Skin epidermis (tissue), 12 donors: ENCODE measurements around the gene TSPAN5.

Experiments used
- H3K27ac ChIP-seq, 21 experiments: fragments of 200-600 bp; sonication (generic) in 11 of 21; one replicate each; pipeline ENCODE4 v1.5.0; 2020; ENCODE audit warnings: mild to moderate bottlenecking in 3 of 21, inconsistent platforms in 2 of 21, moderate library complexity in 2 of 21
- H3K4me3 ChIP-seq, 7 experiments: fragments of 200-600 bp; sonication (generic) in 2 of 7; one replicate each; pipeline ENCODE4 v1.5.0; 2020; ENCODE audit warnings: inconsistent platforms in 2 of 7, mild to moderate bottlenecking in 2 of 7, moderate library complexity in 1 of 7

TSPAN5 gene

GRCh38 chr4:98510757-98511517 is 147.5 kb downstream of the TSPAN5 start:
- Histone ChIP-seq H3K27ac (peak overlapping the region in 7 of 21 experiments; percentile 18 to 70 (median 45)), H3K4me3 (no peak overlapping the region)

DNA sequence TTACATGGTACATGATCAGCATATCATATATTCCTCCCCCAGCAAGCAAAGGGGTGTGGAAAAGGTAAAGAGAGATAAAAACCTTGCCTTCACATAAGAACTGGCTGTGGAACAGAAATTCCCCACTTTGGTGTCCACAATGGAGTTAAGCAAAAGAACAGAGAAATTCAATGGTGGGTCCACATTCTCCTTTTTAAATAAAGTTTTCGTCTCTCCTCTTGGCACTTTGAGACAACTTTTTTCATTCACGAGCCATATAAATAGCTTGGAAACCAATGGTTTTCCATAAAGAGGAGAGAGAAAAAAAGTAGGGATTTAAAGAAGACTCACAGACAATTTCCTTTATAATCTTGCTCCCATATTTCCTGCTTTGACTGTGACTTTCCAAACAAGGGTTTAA is 148.1 kb downstream of the TSPAN5 start:
- no peak overlapping the region for H3K4me3 ChIP-seq
- peak overlapping the region in 8 of 21 experiments; percentile 18 to 70 (median 40) for H3K27ac ChIP-seq

GRCh38 chr4:98509721-98510120 is 148.7 kb downstream of the TSPAN5 start:
- H3K4me3 ChIP-seq = no peak overlapping the region
- H3K27ac ChIP-seq = peak overlapping the region in 7 of 21 experiments; percentile 18 to 70 (median 31)

GRCh38 chr4:98508829-98509598 is 149.4 kb downstream of the TSPAN5 start:
- peak overlapping the region in 5 of 21 experiments; percentile 12 to 70 (median 31) for H3K27ac ChIP-seq
- H3K4me3 ChIP-seq = no peak overlapping the region

- Histone ChIP-seq H3K4me3 (no peak overlapping the region), H3K27ac (no peak overlapping the region)
These were observed 150.2 kb downstream of the TSPAN5 start for GRCh38 chr4:98508248-98508647.

DNA sequence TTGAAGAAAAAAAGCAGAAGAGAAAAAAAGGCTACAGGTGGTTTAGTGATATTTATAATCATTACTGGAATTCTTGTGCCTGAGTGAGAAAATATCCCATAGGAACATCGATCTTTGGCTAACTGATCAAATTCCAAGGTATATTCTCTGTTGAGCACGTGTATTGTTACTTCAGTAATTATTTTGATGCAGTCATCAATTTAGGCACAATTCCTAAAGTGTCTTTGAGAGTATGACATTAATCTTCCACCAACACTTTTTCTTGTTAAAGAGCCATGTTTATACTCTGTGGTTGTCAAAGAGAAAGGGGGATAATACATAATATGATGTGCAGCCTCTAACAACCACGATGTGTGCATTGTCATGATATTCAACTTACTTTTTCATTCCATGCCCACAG is 151.1 kb downstream of the TSPAN5 start:
- Histone ChIP-seq H3K27ac (no peak overlapping the region), H3K4me3 (no peak overlapping the region)

GRCh38 chr4:98506462-98507132 is 151.8 kb downstream of the TSPAN5 start:
- H3K27ac ChIP-seq = no peak overlapping the region
- H3K4me3 ChIP-seq = no peak overlapping the region

- no peak overlapping the region for H3K4me3 ChIP-seq
- H3K27ac ChIP-seq = no peak overlapping the region
These were observed 152.4 kb downstream of the TSPAN5 start for GRCh38 chr4:98505992-98506391.

DNA sequence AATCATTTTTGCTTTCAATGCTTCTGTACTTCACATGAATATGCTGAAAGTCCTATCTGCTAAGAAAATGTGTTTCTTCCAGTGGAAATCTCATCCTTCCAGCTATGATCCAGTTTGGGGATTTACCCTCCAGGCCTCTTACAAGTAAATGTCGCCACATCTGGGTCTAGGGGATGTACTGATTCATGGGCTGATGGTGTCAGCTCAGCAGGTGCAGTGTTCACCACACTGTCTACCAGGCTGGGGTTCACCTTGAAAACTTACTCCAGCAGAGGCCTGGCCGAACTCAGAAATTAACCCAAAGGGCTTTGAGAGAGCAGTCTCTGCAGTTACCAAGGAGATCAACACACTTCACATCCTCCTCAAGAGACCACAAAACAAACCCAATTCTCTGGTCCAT is 154.3 kb downstream of the TSPAN5 start:
- H3K4me3 ChIP-seq = no peak overlapping the region
- no peak overlapping the region for H3K27ac ChIP-seq

- no peak overlapping the region for H3K4me3 ChIP-seq
- H3K27ac ChIP-seq = no peak overlapping the region
These were observed 154.7 kb downstream of the TSPAN5 start for GRCh38 chr4:98503676-98504075.

DNA sequence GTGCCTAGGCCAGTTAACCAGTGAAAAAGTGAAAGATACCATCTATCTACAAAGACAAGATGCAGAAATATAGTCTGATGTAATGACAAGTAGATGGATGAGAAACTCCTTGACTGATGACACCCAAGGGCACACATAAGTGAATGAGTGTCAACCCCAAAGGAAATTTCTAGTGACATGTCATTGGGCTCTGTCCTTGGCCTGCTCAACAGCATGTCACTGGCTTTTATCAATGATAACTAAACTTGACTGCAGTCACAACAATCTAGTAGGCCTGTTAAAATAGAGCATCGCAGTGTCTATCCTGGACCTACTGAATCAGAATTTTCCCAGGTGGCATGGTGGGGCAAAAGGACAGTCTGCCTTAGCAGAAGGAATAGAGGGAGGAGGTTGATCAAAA is 155.8 kb downstream of the TSPAN5 start:
- Histone ChIP-seq H3K27ac (no peak overlapping the region), H3K4me3 (no peak overlapping the region)

DNA sequence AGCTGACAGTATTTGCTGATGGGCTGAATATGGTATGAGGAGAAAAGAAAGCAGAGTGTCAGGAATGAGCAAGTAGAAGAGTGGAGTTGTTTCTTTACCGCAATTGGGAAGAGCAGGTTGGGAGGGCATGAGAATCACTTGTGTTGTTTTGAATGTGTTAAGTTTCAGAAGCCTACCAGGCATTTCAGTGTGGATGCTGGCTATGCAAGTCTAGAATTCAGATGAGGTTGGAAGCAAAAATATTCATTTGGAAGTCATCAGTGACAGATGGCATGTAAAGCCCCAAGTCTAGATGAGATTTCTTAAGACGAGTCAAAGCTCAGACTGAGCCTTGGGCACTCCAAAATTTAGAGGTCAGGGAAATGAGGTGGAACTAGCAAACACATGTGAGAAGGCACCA is 156.4 kb downstream of the TSPAN5 start:
- Histone ChIP-seq H3K4me3 (no peak overlapping the region), H3K27ac (no peak overlapping the region)

DNA sequence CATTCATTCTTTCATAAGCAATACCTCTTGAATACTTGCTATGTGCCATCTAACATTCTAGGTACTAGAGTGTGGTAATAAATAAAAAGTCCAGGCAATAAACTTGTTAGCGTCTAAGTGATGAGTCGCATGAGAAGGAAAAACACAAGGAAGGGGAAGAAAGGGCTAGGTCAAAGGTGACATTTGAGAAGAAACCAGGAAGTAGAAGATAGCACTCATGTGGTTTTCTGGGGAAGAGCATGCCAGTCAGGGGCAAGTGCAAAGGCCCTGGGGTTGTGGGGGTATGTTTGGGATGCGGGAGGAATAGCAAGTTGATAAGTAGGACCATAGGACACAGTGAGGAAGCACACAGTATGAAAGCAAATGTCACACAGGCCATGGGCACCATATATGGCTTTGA is 157.0 kb downstream of the TSPAN5 start:
- H3K4me3 ChIP-seq = no peak overlapping the region
- no peak overlapping the region for H3K27ac ChIP-seq

DNA sequence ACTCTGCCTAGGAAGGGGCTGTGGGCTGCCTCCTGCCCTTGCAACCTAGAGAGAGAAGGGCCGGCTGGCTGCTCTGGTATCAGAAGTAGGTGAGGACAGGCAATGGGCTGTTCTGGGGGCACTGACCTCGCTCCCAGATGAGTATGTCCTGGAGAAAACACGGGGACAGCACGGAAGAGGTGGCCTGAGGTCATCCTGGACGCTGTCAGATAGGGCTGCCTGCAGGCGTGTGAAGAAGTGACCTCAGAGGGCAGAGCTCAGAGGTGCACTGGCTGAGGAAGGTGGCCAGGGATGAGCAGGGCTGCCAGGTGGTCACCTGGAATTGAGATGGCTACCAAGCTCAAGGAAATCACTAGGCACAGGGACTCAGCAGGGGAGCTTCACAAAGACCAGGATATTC is 159.6 kb downstream of the TSPAN5 start:
- H3K27ac ChIP-seq = no peak overlapping the region
- H3K4me3 ChIP-seq = no peak overlapping the region

- no peak overlapping the region for H3K4me3 ChIP-seq
- H3K27ac ChIP-seq = no peak overlapping the region
These were observed 162.1 kb downstream of the TSPAN5 start for GRCh38 chr4:98496152-98496845.

- Histone ChIP-seq H3K4me3 (no peak overlapping the region), H3K27ac (no peak overlapping the region)
These were observed 165.1 kb downstream of the TSPAN5 start for GRCh38 chr4:98493296-98493695.

DNA sequence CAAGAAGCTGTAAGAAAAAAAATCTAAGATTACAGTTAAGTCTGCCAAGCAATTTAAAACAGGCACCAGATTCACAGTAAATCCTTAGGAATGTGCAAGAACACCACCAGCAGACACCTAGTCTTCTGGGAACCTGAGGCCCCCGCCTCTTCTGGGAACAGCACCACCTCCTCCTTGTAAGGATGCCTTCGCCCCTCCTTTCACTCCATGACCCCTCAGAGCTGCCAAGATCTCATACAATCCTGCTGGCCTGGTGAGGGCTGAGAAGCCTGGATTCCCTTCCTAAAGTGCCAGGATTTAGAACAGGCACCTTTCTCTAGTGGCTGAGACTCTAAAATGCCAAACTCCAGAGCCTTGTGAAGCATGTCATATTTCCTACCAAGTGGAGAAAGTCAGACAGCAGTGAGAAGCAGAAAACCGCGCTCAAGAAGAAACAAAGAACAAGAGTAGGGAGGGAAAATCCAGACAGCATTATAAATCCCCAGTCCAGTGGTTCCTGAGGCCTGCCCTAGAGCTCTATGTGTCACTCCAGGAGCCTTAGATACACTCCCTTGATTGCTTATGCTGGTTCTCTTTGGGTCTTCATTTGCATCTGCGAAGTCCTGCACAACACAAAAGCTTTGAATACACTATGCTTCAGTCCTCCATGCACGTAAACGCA is 166.4 kb downstream of the TSPAN5 start:
- Histone ChIP-seq H3K27ac (no peak overlapping the region), H3K4me3 (no peak overlapping the region)

DNA sequence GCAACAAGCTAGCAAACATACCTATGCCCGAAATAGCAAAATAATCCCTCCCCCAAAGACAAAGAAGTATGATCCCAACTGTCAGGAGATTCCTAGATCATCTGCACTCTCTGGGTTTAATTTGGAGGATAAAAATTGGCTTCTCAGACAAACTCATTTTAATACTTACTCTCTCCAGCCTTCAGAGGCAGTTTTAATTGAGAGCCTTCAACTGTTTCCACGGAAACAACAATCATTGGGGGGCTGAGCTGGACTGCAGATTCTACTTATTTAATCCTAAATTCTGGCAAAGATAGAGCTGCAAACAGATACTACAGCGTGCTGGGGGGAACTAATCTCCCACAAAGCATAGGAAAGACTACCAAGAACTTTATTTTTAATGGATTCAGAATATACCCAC is 168.2 kb downstream of the TSPAN5 start:
- Histone ChIP-seq H3K27ac (no peak overlapping the region), H3K4me3 (no peak overlapping the region)

DNA sequence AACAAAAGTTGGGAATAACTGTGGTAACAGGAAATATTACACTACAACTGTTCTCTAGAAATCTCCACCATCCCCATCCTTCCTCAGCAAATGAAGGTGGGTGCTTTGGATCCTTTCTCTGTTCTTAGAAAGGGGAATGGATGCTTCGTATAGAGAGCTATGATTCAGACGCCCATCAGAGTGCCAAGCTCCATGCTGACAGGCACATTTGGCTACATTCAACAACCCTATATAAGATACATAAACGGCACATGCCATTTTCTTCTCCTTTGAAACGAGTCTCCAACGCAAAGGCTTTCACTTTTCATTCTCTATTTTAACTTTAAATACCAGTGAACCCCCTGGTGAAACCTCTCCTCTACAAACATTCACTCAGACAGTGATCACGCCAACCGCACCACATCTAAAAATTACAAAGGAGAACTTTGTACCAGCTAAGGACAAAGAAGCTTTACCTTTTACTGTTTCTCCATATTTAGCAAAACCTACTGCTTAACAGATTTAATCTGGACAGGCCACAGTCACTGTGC is 172.5 kb downstream of the TSPAN5 start:
- Histone ChIP-seq H3K4me3 (no peak overlapping the region), H3K27ac (no peak overlapping the region)
